ENCODE data around the gene MRPL33.

The MRPL33 gene

GRCh38 chr2:27771548-27772335, at the start of gene MRPL33:
Gene MRPL33, plus strand, starts transcription at chr2:27771719. Its CDS starts 59 bp downstream, at chr2:27771778.
- CTCF ChIA-PET: no interaction called here
- DNase-seq (ENCODE audit: low spot score): peak; percentile 96
- peak within 1 kb of the TSS; percentile 86 for H3K27ac ChIP-seq
- TF ChIP-seq CTCF (conservative IDR thresholded peaks at IDR 0.05; ENCODE audit: low read depth): no peak
- POLR2A ChIA-PET (ENCODE audit: low non-redundant PET): interaction anchor here (0.6 to 0.7 kb wide), 2 partner anchors 42 to 625 kb away, joined by 3 read pairs; no protein-coding TSS in a partner anchor

- CTCF ChIA-PET: interaction anchor here (1.6 to 1.9 kb wide), 3 partner anchors 8 to 21 kb away, joined by 4 to 8 read pairs (median 6); no protein-coding TSS in a partner anchor
- peak overlapping the region; percentile 58 for H3K27ac ChIP-seq
- TF ChIP-seq CTCF (conservative IDR thresholded peaks at IDR 0.05; ENCODE audit: low read depth): no peak
- POLR2A ChIA-PET (ENCODE audit: low non-redundant PET): no interaction called here
- DNase-seq (ENCODE audit: low spot score): no peak
Measured at GRCh38 chr2:27721884-27722485, 49.5 kb upstream of the MRPL33 start.

DNA sequence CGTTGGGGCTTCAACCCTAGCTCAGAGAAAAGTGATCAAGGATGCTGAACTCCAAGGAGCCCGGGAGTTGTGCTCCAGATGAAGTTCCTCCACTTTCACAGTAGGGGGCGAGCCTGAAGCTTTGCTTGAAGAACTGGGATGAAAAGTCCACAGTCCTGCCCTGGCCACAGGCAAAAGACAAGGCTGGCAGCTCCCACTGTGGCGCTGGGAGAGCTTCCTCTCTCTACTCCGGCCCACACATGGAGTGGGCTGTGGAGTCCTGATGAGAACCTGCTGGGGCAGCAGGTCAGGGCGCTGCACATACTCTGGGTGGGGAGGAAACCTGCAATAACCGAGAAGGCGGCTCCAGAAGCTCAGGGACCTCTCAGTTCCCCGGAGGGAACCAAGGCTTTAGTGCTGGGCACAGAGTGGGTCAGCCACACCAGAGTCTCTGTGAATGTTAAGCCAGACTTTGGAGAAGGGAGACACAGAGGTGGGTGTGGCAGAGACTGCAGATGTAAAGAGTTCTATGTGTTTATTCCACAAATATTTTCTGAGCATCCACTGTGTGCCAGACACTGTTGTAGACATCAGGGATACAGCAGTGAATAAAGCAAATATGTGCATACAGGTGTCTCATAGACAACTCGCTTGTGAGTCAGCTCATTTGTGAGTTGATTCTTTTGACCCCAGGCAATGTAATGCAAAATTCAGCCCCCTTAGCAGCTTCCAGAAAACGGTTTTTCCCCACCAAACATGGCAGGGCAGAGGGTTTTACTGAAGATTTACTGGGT, 48.0 kb upstream of the MRPL33 start:
- ChIA-PET CTCF (interaction anchor here (0.5 to 1.9 kb wide), 10 partner anchors 9 to 681 kb away, joined by 3 to 8 read pairs (median 5); partner anchors contain the start of genes SLC4A1AP and SUPT7L), POLR2A (ENCODE audit: low non-redundant PET) (no interaction called here)
- DNase-seq (ENCODE audit: low spot score): no peak
- peak overlapping the region; percentile 37 for H3K27ac ChIP-seq
- peak; percentile 53 for TF ChIP-seq CTCF (conservative IDR thresholded peaks at IDR 0.05; ENCODE audit: low read depth)

GRCh38 chr2:27724191-27724590, 47.3 kb upstream of the MRPL33 start:
- POLR2A ChIA-PET (ENCODE audit: low non-redundant PET): no interaction called here
- no peak for TF ChIP-seq CTCF (conservative IDR thresholded peaks at IDR 0.05; ENCODE audit: low read depth)
- DNase-seq (ENCODE audit: low spot score): no peak
- CTCF ChIA-PET: interaction anchor here (0.6 to 1.8 kb wide), 3 partner anchors 10 to 613 kb away, joined by 5 to 7 read pairs (median 6); no protein-coding TSS in a partner anchor
- H3K27ac ChIP-seq: peak overlapping the region; percentile 37

- no peak for TF ChIP-seq CTCF (conservative IDR thresholded peaks at IDR 0.05; ENCODE audit: low read depth)
- H3K27ac ChIP-seq: no peak overlapping the region
- ChIA-PET CTCF (no interaction called here), POLR2A (ENCODE audit: low non-redundant PET) (no interaction called here)
- DNase-seq (ENCODE audit: low spot score): no peak
Measured at GRCh38 chr2:27724905-27725701, 46.4 kb upstream of the MRPL33 start.
